GM12892 (cell line): ENCODE measurements around the gene MYPOP. TPM values are rescaled to one million over a fixed set of nuclear protein-coding genes. Genes with fewer than 3 reads are reported as not detected.

Experiments used
- DNase-seq: peaks from one replicate; pipeline ENCODE4 v3.0.0; 2011; ENCODE audit not compliant: insufficient read length
- FAIRE-seq: peaks from 2 replicates; lab custom pipeline; 2011; peaks lifted over from hg19 to GRCh38; lab: Jason Lieb, UNC
- POLR2A ChIP-seq: IDR thresholded peaks from 2 replicates; pipeline ENCODE4 v1.6.1; 2011; ENCODE audit warnings: low read depth, low read length, control low read depth
- POLR2AphosphoS5 ChIP-seq: IDR thresholded peaks from 2 replicates; pipeline ENCODE4 v1.6.1; 2011; ENCODE audit warnings: low read depth, low read length, control low read depth
- TAF1 ChIP-seq: IDR thresholded peaks from 2 replicates; pipeline ENCODE4 v1.6.1; 2011; ENCODE audit warnings: low read depth, mild to moderate bottlenecking, control low read depth, low read length, borderline replicate concordance
- polyA plus RNA-seq: library from polyadenylated mRNA; unstranded; fragments of >200 nt; gene quantifications from one replicate; pipeline ENCODE4 v1.2.1, GENCODE V29; 2012; ENCODE audit warnings: missing spikeins, inconsistent platforms; ENCODE audit not compliant: missing spikeins

The MYPOP gene
- polyA plus RNA-seq = 1.7 TPM

GRCh38 chr19:45901912-45902650 is at the start of gene MYPOP:
Gene MYPOP, minus strand, starts transcription at chr19:45902613. Its CDS starts 840 bp downstream, at chr19:45901773.
- DNase-seq = no peak

GRCh38 chr19:45947926-45948325 is 45.5 kb upstream of the MYPOP start:
- no peak for FAIRE-seq
- TF ChIP-seq POLR2AphosphoS5 = no peak
- no peak for DNase-seq

More at GRCh38 chr19:45901912-45902650, at the start of gene MYPOP:
- TF ChIP-seq POLR2AphosphoS5 = no peak
- TF ChIP-seq TAF1 = no peak
- TF ChIP-seq POLR2A = no peak
- FAIRE-seq = no peak

- DNase-seq = no peak
- TF ChIP-seq TAF1 = no peak
- no peak for TF ChIP-seq POLR2A
- TF ChIP-seq POLR2AphosphoS5 = no peak
- FAIRE-seq = no peak
Observed at GRCh38 chr19:45940515-45940805, 38.0 kb upstream of the MYPOP start.

- FAIRE-seq (no peak), DNase-seq (no peak)
- TF ChIP-seq POLR2A (no peak), POLR2AphosphoS5 (no peak), TAF1 (no peak)
Observed at GRCh38 chr19:45939792-45940514, 37.5 kb upstream of the MYPOP start.

- FAIRE-seq (no peak), DNase-seq (no peak)
- TF ChIP-seq POLR2A (no peak), POLR2AphosphoS5 (no peak), TAF1 (no peak)
Observed at GRCh38 chr19:45938733-45939319, 36.4 kb upstream of the MYPOP start.

GRCh38 chr19:45935267-45935666 is 32.9 kb upstream of the MYPOP start:
- FAIRE-seq (no peak), DNase-seq (no peak)
- TF ChIP-seq POLR2AphosphoS5 = no peak
- no peak for TF ChIP-seq TAF1
- no peak for TF ChIP-seq POLR2A

- TF ChIP-seq POLR2AphosphoS5 = no peak
- TF ChIP-seq TAF1 = no peak
- no peak for TF ChIP-seq POLR2A
- FAIRE-seq = no peak
- DNase-seq = no peak
Observed at GRCh38 chr19:45934551-45935230, 32.3 kb upstream of the MYPOP start.

GRCh38 chr19:45933759-45934158 is 31.3 kb upstream of the MYPOP start:
- no peak for DNase-seq
- no peak for FAIRE-seq
- TF ChIP-seq TAF1 = no peak
- no peak for TF ChIP-seq POLR2A
- no peak for TF ChIP-seq POLR2AphosphoS5

GRCh38 chr19:45931055-45931454 is 28.6 kb upstream of the MYPOP start:
- FAIRE-seq (no peak), DNase-seq (no peak)
- TF ChIP-seq POLR2A = no peak
- no peak for TF ChIP-seq POLR2AphosphoS5
- no peak for TF ChIP-seq TAF1

- FAIRE-seq = no peak
- TF ChIP-seq POLR2AphosphoS5 (no peak), TAF1 (no peak), POLR2A (no peak)
- DNase-seq = no peak
Observed at GRCh38 chr19:45929247-45929646, 26.8 kb upstream of the MYPOP start.

- FAIRE-seq (peak; percentile 98), DNase-seq (peak; percentile 98)
- no peak for TF ChIP-seq TAF1
- TF ChIP-seq POLR2AphosphoS5 = 0 out of 2 replicates have a peak, but pooled peaks have one; percentile 36
- peak; percentile 73 for TF ChIP-seq POLR2A
Observed at GRCh38 chr19:45927565-45928261, 25.3 kb upstream of the MYPOP start.
